WI38 (cell line): ENCODE results near the gene EVC.
"Not testable (repeated sequence)": the region's sequence is repeated elsewhere in the genome, so short reads cannot be mapped to it uniquely, and the experiment has no call there.

Experiments
- H3K4me3 ChIP-seq: 2 replicates; pipeline ENCODE4 v1.5.1; 2011; ENCODE audit warnings: low read depth, mild to moderate bottlenecking, control low read depth, low read length
- CTCF ChIP-seq: IDR thresholded peaks from 2 replicates; pipeline ENCODE4 v1.5.1; 2012; ENCODE audit warnings: low read depth, mild to moderate bottlenecking, control low read depth, low read length

EVC gene

GRCh38 chr4:5720157-5720850, 9.3 kb downstream of the EVC start:
- no peak for TF ChIP-seq CTCF
- H3K4me3 ChIP-seq, result no peak overlapping the region

- no peak overlapping the region for H3K4me3 ChIP-seq
Measured at GRCh38 chr4:5720980-5721379, 10.0 kb downstream of the EVC start.

GRCh38 chr4:5721923-5722322, 10.9 kb downstream of the EVC start:
- TF ChIP-seq CTCF, result no peak
- H3K4me3 ChIP-seq, result peak overlapping the region; percentile 14; the same call in 1 of the 2 replicates

More at GRCh38 chr4:5720980-5721379, 10.0 kb downstream of the EVC start:
- TF ChIP-seq CTCF, result no peak

GRCh38 chr4:5722328-5722727, 11.3 kb downstream of the EVC start:
- TF ChIP-seq CTCF, result no peak
- H3K4me3 ChIP-seq, result peak overlapping the region; percentile 14; the same call in 1 of the 2 replicates

GRCh38 chr4:5724377-5724776, 13.4 kb downstream of the EVC start:
- TF ChIP-seq CTCF, result no peak
- H3K4me3 ChIP-seq, result no peak overlapping the region

DNA sequence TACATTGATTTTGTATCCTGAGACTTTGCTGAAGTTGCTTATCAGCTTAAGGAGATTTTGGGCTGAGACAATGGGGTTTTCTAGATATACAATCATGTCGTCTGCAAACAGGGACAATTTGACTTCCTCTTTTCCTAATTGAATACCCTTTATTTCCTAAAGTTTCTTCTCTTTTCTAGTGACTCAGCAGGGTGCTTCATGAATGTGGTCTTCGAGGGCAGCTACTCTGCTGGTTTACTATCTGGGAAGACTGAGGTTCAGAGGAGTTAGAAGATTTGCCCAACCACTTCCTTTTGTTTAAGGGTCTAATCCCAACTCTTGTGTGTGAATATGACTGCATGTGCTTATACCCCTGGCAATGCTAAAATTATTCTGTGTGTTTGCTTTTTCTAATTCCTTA, 17.4 kb downstream of the EVC start:
- not testable (repeated sequence) for H3K4me3 ChIP-seq

DNA sequence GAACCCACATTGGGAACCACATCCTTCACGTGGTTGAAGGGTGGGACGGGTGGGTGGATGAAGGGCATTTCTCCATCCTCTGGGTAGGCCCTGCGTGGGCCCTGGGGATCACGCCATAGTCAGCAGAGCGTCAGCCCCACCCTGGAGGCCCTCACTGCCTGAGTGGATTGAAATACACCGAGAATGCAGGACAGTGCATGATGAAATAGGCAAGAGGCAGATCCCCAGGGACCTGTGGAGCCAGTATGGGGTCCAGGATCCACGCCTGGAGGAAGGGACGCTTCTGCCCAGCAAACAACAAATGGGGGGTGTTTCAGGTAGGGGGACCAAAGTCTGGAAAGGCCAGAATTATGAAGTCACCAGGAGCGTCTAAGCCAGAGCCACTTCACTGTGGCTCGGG, 19.4 kb downstream of the EVC start:
- H3K4me3 ChIP-seq, result no peak overlapping the region
- no peak for TF ChIP-seq CTCF
